ENCODE data around the gene PDLIM3. TPM values are rescaled to one million over a fixed set of nuclear protein-coding genes. Genes with fewer than 3 reads are reported as not detected.
A peak's percentile ranks its signal among the peaks of the same experiment; 100 is the strongest.

PDLIM3 gene
- total RNA-seq, 1 donor from 2014 or later = 308 TPM

DNA sequence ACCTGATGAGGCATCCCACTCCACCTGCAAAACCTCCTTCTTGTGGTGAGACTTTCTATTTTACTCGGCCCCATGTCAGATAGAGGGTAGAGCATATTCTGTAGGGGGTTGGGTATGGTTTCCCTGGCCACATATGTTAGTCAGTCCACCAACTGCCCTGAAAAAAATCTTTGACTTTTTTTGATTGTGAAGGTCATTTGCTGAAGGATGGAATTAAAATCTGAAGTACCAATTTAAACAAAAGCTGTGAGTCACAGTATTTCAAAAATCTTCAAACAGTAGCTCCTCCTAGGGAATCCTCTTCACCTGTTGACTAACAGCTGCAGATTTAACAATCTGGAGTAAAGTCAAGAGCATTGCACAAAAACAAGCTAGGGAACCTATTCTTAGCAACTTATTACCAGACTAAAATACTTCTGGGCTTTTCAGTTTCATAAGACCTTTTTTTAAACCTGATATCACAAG lies 55.8 kb downstream of the PDLIM3 start:
- TF ChIP-seq, protein P1, sequence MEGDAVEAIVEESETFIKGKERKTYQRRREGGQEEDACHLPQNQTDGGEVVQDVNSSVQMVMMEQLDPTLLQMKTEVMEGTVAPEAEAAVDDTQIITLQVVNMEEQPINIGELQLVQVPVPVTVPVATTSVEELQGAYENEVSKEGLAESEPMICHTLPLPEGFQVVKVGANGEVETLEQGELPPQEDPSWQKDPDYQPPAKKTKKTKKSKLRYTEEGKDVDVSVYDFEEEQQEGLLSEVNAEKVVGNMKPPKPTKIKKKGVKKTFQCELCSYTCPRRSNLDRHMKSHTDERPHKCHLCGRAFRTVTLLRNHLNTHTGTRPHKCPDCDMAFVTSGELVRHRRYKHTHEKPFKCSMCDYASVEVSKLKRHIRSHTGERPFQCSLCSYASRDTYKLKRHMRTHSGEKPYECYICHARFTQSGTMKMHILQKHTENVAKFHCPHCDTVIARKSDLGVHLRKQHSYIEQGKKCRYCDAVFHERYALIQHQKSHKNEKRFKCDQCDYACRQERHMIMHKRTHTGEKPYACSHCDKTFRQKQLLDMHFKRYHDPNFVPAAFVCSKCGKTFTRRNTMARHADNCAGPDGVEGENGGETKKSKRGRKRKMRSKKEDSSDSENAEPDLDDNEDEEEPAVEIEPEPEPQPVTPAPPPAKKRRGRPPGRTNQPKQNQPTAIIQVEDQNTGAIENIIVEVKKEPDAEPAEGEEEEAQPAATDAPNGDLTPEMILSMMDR (IDR thresholded peaks at IDR 0.05; ENCODE audit: borderline replicate concordance) = no peak
- peaks cover 15% of the 10 kb centered on the region for H3K4me1 ChIP-seq
- H3K4me3 ChIP-seq = no peak overlapping the region
- no peaks in the 10 kb centered on the region for H3K9me3 ChIP-seq (replicated peaks)
- no peaks in the 10 kb centered on the region for H3K36me3 ChIP-seq
- H3K27ac ChIP-seq (replicated peaks) = no peak overlapping the region
- intact Hi-C loops (cut with micrococcal nuclease) = no loop called here
- H3K27me3 ChIP-seq (ENCODE audit: low read depth) = no peaks in the 10 kb centered on the region
- DNase-seq = no peak

DNA sequence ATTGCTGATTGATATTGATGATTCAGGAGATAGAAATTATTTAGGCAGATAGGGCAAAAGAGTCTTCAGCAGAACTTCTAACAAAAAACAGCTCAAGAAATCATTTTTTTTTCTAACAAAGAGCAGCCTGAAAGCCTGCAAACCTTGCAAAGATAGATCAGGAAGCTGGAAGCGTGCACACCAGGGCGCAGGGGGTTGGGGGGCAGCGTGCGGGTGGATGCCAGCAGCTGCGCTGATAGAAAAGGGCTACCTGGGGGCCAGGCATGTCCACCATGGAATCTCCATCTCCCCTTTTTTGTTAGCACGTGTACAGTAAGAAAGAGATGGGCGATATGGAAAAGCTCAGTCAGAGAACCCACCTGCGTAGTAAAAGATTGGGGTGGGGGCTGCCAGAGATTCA lies 62.1 kb downstream of the PDLIM3 start:
- Histone ChIP-seq H3K9me3 (replicated peaks) (no peaks in the 10 kb centered on the region), H3K36me3 (no peaks in the 10 kb centered on the region), H3K4me3 (no peak overlapping the region), H3K27me3 (ENCODE audit: low read depth) (no peaks in the 10 kb centered on the region), H3K4me1 (peaks cover 16% of the 10 kb centered on the region), H3K27ac (replicated peaks) (no peak overlapping the region)
- TF ChIP-seq, protein P1 (IDR thresholded peaks at IDR 0.05; ENCODE audit: borderline replicate concordance) = no peak
- DNase-seq = no peak
- intact Hi-C loops (cut with micrococcal nuclease) = no loop called here

- Histone ChIP-seq H3K36me3 (no peaks in the 10 kb centered on the region), H3K27ac (replicated peaks) (no peak overlapping the region), H3K4me3 (peak overlapping the region; percentile 92), H3K27me3 (ENCODE audit: low read depth) (no peaks in the 10 kb centered on the region), H3K9me3 (replicated peaks) (no peaks in the 10 kb centered on the region), H3K4me1 (peaks cover 16% of the 10 kb centered on the region)
- intact Hi-C loops (cut with micrococcal nuclease) = no loop called here
- no peak for DNase-seq
- TF ChIP-seq, protein P1 (IDR thresholded peaks at IDR 0.05; ENCODE audit: borderline replicate concordance) = no peak
These were observed 63.2 kb downstream of the PDLIM3 start for GRCh38 chr4:185472103-185472542.

DNA sequence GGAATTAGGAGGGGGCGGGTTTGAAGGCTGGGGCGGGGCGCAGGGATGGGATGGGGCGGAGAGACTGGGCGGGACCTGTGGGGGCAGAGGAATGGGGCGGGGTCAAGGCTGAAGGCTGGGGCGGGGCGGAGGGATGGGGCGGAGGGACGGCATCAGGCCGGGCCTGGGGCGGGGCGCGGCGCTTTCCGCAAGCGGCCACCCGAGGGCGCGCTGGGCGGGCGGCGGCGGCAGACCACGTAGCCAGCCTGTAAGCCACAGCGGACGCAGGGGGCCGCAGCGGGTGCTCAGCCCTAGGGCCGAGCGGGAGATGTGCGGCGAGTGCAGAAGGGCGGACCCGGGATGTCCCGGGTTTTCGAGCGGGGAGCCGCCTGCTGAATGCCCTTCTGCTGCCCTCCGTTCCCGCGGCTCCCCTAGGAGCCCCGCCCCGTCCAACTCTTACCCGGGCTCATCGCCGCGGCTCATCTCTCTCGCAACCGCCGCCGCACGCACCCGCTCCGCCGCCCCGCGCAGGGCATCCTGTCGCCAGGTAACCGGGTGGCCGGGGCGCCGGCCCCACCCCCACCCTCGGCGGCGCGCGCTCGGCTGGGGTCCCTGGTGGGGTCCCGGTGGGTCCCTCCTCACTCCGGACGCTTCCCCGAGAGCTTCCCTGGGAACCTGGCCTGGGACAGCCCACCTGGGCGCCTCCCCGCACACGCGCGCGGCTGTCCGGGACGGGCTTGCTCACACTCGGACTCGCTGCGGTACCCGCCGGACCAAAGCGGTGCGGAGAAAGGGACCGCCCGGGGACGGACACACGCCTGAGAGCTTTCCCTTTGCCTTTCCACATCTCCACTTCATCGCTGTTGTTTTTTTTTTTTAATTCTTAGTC lies 63.8 kb downstream of the PDLIM3 start, which contains the start of gene CCDC110:
Gene CCDC110 (minus strand): TSS at position 499 of the 868 bp plus-strand sequence. CDS start 50 bp downstream, at position 449.
- Histone ChIP-seq H3K27ac (replicated peaks) (peak within 1 kb of the TSS; percentile 66), H3K36me3 (no peaks in the 10 kb centered on the region), H3K4me3 (peak within 1 kb of the TSS; percentile 92), H3K9me3 (replicated peaks) (no peaks in the 10 kb centered on the region), H3K4me1 (peaks cover 16% of the 10 kb centered on the region), H3K27me3 (ENCODE audit: low read depth) (no peaks in the 10 kb centered on the region)
- DNase-seq = peak; percentile 94
- intact Hi-C loops (cut with micrococcal nuclease) = no loop called here
- TF ChIP-seq, protein P1 (IDR thresholded peaks at IDR 0.05; ENCODE audit: borderline replicate concordance) = peak; percentile 76

DNA sequence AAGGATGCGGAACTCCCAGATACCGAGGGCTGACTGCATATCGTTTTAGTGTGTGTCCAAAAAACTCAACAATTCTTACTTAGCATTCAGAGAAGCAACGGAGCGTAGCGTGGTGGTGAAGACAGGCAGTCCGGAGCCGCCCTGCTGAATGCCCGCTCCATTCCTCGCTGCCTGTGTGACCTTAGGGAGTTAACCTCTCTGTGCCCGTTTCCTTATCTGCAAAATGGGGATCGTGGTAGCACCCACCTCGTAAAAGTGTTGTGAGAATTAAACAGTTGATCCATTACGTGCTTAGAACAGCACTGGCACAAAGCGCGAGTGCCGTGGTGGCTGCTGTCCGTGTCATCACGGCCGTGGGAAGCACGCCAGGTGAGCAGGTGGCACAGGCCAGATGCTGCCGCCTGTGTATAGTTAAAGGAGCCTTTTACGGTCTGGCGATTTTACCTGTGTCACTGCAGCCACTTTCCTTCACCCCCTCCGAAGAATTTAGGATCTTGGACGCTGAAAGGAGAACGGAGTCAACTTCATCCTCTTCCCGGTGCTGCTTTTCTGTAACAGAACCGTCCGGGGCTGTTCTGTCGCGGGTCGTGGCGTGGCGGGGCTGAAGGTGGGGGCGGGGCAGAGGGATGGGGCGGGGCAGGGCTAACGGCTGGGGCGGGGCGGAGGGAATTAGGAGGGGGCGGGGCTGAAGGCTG lies 64.7 kb downstream of the PDLIM3 start:
- Histone ChIP-seq H3K36me3 (no peaks in the 10 kb centered on the region), H3K4me3 (peak overlapping the region; percentile 92), H3K27me3 (ENCODE audit: low read depth) (no peaks in the 10 kb centered on the region), H3K27ac (replicated peaks) (peak overlapping the region; percentile 55), H3K9me3 (replicated peaks) (no peaks in the 10 kb centered on the region), H3K4me1 (peaks cover 16% of the 10 kb centered on the region)
- TF ChIP-seq, protein P1 (IDR thresholded peaks at IDR 0.05; ENCODE audit: borderline replicate concordance) = no peak
- intact Hi-C loops (cut with micrococcal nuclease) = no loop called here
- DNase-seq = peak; percentile 49

Measured in left ventricle myocardium inferior (tissue), 1 donor.